Neural progenitor cell (in vitro differentiated cells): Measurements from ENCODE around the gene KIRREL3. TPM values are rescaled to one million over a fixed set of nuclear protein-coding genes. Genes with fewer than 3 reads are reported as not detected.

ENCODE experiments used
- DNase-seq: peaks from one replicate; pipeline ENCODE4 v3.0.0-alpha.2; 2016; ENCODE audit warnings: low spot score
- H2AFZ ChIP-seq: fragments of 200-600 bp; sonication (generic); replicated peaks from 2 replicates; pipeline ENCODE4 v1.6.1; 2016; ENCODE audit warnings: antibody characterized with exemption
- H3F3A ChIP-seq: fragments of 200-600 bp; sonication (generic); 2 replicates; pipeline ENCODE4 v1.6.1; 2016; ENCODE audit warnings: antibody characterized with exemption, low read depth
- H3K27ac ChIP-seq: fragments of 200-600 bp; sonication (generic); 2 replicates; pipeline ENCODE4 v1.5.1; 2016; ENCODE audit warnings: mild to moderate bottlenecking
- H3K27me3 ChIP-seq: fragments of 200-600 bp; sonication (generic); 2 replicates; pipeline ENCODE4 v1.6.1; 2016; ENCODE audit warnings: mild to moderate bottlenecking, moderate library complexity
- H3K36me3 ChIP-seq: fragments of 200-600 bp; sonication (generic); 2 replicates; pipeline ENCODE4 v1.5.1; 2016
- H3K4me1 ChIP-seq: fragments of 200-600 bp; sonication (generic); 2 replicates; pipeline ENCODE4 v1.6.1; 2016; ENCODE audit warnings: mixed run types
- H3K4me2 ChIP-seq: fragments of 200-600 bp; sonication (generic); 2 replicates; pipeline ENCODE4 v1.6.1; 2016
- H3K4me3 ChIP-seq: fragments of 200-600 bp; sonication (generic); 2 replicates; pipeline ENCODE4 v1.5.1; 2016
- H3K79me2 ChIP-seq: fragments of 200-600 bp; sonication (generic); 2 replicates; pipeline ENCODE4 v1.6.1; 2016; ENCODE audit warnings: low read depth
- H3K9ac ChIP-seq: fragments of 200-600 bp; sonication (generic); 2 replicates; pipeline ENCODE4 v1.6.1; 2016
- H3K9me3 ChIP-seq: fragments of 200-600 bp; sonication (generic); 2 replicates; pipeline ENCODE4 v1.5.1; 2016; ENCODE audit warnings: low read depth
- H4K20me1 ChIP-seq: fragments of 200-600 bp; sonication (generic); 2 replicates; pipeline ENCODE4 v1.6.1; 2016; ENCODE audit warnings: low read depth
- H3K27ac Mint-ChIP-seq: 3 replicates; pipeline ENCODE4 v1.8.0; 2021; ENCODE audit warnings: mixed read lengths
- H3K27me3 Mint-ChIP-seq: 2 replicates; pipeline ENCODE4 v1.8.0; 2022; ENCODE audit warnings: low read depth, mild to moderate bottlenecking, inconsistent platforms, moderate library complexity, mixed read lengths; ENCODE audit not compliant: insufficient read depth
- H3K36me3 Mint-ChIP-seq: 3 replicates; pipeline ENCODE4 v1.8.0; 2021; ENCODE audit warnings: mixed read lengths
- H3K4me1 Mint-ChIP-seq: 3 replicates; pipeline ENCODE4 v1.8.0; 2021; ENCODE audit warnings: mixed read lengths
- H3K4me3 Mint-ChIP-seq: 3 replicates; pipeline ENCODE4 v1.8.0; 2021; ENCODE audit warnings: mild to moderate bottlenecking, moderate library complexity, mixed read lengths
- H3K9me3 Mint-ChIP-seq: 3 replicates; pipeline ENCODE4 v1.8.0; 2020; ENCODE audit warnings: mixed read lengths
- EZH2 ChIP-seq: fragments of 200-600 bp; sonication (generic); IDR thresholded peaks from 2 replicates; pipeline ENCODE4 v1.6.1; 2017; ENCODE audit warnings: antibody characterized with exemption, mild to moderate bottlenecking, moderate library complexity
- EZH2phosphoT487 ChIP-seq: fragments of 200-600 bp; sonication (generic); IDR thresholded peaks from 2 replicates; pipeline ENCODE4 v1.6.1; 2017; ENCODE audit warnings: antibody characterized with exemption
- total RNA-seq: library from RNA; depleted of rRNA; stranded (reverse); fragments of >200 nt; gene quantifications from 2 replicates; pipeline ENCODE4 v1.2.3, GENCODE V29; 2015; ENCODE audit warnings: low replicate concordance
- TF ChIP-seq, protein P1 (sequence below): fragments of 200-600 bp; sonication (generic); IDR thresholded peaks from 2 replicates; pipeline ENCODE4 v1.5.1; 2017; ENCODE audit warnings: antibody characterized with exemption, mild to moderate bottlenecking

KIRREL3 gene
- total RNA-seq, 1 donor from 2014 or later = 1.1 TPM

DNA sequence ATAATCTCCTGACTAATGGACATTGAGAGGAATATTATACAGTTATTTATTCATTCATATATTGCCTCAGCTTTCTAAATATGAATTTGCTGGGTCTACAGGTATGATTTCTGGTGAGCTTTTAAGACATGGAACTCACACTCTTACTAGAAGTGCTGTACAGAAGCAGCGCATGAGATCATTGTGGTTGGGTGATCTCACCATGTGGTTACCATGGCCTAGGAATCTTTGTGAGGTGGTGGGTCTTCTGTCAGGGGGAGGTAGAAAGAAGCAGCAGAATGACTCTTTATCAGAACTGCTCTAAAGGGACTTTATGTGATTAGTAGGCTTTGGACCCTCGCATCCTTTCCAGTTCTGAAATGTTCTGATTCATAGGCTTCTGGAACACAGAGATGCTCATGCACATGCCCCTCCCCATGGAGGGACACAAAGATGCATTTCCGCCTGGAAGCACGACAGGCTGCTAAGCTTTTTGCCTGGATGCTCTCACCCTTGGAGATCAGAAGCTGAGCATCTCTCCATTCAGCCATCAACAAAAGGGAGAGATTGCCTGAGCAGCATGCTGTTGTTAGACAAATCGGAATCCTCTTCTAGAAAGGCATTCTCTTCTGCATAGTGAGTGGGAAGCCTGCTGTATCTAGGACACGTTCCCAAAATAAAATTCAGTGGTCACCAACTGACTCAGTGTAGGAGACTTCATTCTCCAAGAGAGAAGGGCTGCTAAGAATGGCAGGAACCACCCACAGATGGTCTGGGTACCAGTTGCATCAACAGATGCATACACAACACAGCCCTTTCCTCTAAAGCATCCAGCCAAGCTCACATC, 51.3 kb downstream of the KIRREL3 start:
- Histone ChIP-seq H2AFZ (no peak overlapping the region), H3K27me3 (no peaks in the 10 kb centered on the region), H3K36me3 (no peaks in the 10 kb centered on the region), H3K4me2 (no peak overlapping the region), H3F3A (peaks cover 36% of the 10 kb centered on the region), H3K79me2 (no peaks in the 10 kb centered on the region), H3K9me3 (no peaks in the 10 kb centered on the region), H3K27ac (peak overlapping the region; percentile 35), H4K20me1 (no peaks in the 10 kb centered on the region), H3K9ac (no peak overlapping the region), H3K4me1 (peaks cover 43% of the 10 kb centered on the region), H3K4me3 (no peak overlapping the region)
- DNase-seq = peak; percentile 48
- Mint-ChIP-seq H3K27ac (peak overlapping the region; percentile 28), H3K4me1 (peaks cover 36% of the 10 kb centered on the region), H3K4me3 (no peak overlapping the region), H3K36me3 (no peaks in the 10 kb centered on the region), H3K27me3 (peaks cover 7% of the 10 kb centered on the region), H3K9me3 (peaks cover 9% of the 10 kb centered on the region)
- TF ChIP-seq EZH2phosphoT487 = no peak
- TF ChIP-seq, protein P1, sequence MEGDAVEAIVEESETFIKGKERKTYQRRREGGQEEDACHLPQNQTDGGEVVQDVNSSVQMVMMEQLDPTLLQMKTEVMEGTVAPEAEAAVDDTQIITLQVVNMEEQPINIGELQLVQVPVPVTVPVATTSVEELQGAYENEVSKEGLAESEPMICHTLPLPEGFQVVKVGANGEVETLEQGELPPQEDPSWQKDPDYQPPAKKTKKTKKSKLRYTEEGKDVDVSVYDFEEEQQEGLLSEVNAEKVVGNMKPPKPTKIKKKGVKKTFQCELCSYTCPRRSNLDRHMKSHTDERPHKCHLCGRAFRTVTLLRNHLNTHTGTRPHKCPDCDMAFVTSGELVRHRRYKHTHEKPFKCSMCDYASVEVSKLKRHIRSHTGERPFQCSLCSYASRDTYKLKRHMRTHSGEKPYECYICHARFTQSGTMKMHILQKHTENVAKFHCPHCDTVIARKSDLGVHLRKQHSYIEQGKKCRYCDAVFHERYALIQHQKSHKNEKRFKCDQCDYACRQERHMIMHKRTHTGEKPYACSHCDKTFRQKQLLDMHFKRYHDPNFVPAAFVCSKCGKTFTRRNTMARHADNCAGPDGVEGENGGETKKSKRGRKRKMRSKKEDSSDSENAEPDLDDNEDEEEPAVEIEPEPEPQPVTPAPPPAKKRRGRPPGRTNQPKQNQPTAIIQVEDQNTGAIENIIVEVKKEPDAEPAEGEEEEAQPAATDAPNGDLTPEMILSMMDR = no peak
- TF ChIP-seq EZH2 = no peak

DNA sequence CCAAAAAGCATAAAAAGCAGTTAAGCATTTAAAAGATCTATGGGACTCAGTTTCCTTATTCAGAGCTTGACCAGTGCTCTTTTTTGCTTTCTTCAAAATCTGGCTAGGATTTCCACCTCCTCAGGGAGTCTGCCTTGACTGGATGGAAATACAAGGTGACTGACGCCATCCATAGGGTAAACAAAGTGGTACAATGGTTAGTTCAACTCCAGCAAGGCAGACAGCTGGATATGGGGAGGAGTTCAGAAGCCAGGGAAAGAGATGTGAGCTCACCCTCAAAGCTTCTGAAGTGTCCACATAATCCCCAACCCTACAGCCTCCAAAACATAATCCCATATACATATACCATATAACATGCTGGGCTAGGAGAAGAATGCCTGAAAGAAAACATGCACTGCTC, 52.0 kb downstream of the KIRREL3 start:
- Histone ChIP-seq H3K9me3 (no peaks in the 10 kb centered on the region), H3K36me3 (no peaks in the 10 kb centered on the region), H3K27me3 (no peaks in the 10 kb centered on the region), H2AFZ (no peak overlapping the region), H3K4me1 (peaks cover 37% of the 10 kb centered on the region), H3K27ac (no peak overlapping the region), H3F3A (peaks cover 29% of the 10 kb centered on the region), H3K79me2 (no peaks in the 10 kb centered on the region), H3K9ac (no peak overlapping the region), H3K4me3 (no peak overlapping the region), H3K4me2 (no peak overlapping the region), H4K20me1 (no peaks in the 10 kb centered on the region)
- Mint-ChIP-seq H3K27me3 (peaks cover 7% of the 10 kb centered on the region), H3K27ac (no peak overlapping the region), H3K9me3 (peaks cover 9% of the 10 kb centered on the region), H3K4me3 (no peak overlapping the region), H3K36me3 (no peaks in the 10 kb centered on the region), H3K4me1 (peaks cover 31% of the 10 kb centered on the region)
- DNase-seq = no peak
- no peak for TF ChIP-seq EZH2phosphoT487
- no peak for TF ChIP-seq EZH2
- TF ChIP-seq, protein P1 = no peak

DNA sequence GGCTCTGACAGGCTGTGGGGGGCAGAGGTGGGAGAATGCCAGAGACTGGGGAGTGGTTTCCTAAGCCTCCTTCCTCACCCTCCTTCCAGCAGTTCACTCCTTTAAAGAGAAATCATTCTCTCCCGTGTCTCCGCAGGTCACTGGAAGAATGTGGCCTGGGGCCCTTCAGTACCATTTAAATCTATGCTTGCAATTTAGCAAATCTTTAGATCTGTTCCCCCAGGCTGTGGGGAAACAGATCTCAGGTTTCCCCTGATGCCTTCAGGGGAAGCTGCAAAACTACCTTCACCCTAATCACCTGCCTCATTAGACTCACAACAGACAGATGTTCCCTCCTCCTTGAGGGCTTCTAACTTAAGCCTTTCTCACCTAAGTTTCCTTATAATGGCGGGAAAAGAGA, 55.3 kb downstream of the KIRREL3 start:
- no peak for DNase-seq
- H3K36me3 Mint-ChIP-seq = no peaks in the 10 kb centered on the region
- peaks cover 17% of the 10 kb centered on the region for H3F3A ChIP-seq

More for the DNA sequence above, 55.3 kb downstream of the KIRREL3 start:
- peaks cover 31% of the 10 kb centered on the region for H3K4me1 ChIP-seq
- H3K79me2 ChIP-seq = no peaks in the 10 kb centered on the region
- H3K9me3 ChIP-seq = no peaks in the 10 kb centered on the region
- H2AFZ ChIP-seq = peak overlapping the region; percentile 34
- Mint-ChIP-seq H3K4me3 (no peak overlapping the region), H3K27ac (no peak overlapping the region), H3K27me3 (peaks cover 3% of the 10 kb centered on the region), H3K4me1 (peaks cover 27% of the 10 kb centered on the region), H3K9me3 (no peaks in the 10 kb centered on the region)
- no peak overlapping the region for H3K4me3 ChIP-seq
- TF ChIP-seq, protein P1 = no peak
- TF ChIP-seq EZH2phosphoT487 = no peak
- TF ChIP-seq EZH2 = no peak
- H3K27me3 ChIP-seq = no peaks in the 10 kb centered on the region
- no peak overlapping the region for H3K4me2 ChIP-seq
- no peaks in the 10 kb centered on the region for H4K20me1 ChIP-seq
- no peaks in the 10 kb centered on the region for H3K36me3 ChIP-seq
- H3K9ac ChIP-seq = no peak overlapping the region
- H3K27ac ChIP-seq = peak overlapping the region; percentile 1
